Choroid plexus epithelial cell (primary cell): Measurements from ENCODE around the gene LCE1F.

Experiments used
- DNase-seq: peaks from one replicate; pipeline ENCODE4 v3.0.0-alpha.2; 2010; ENCODE audit warnings: low read depth
- H3K4me3 ChIP-seq: 2 replicates; pipeline ENCODE4 v1.5.1; 2011; ENCODE audit warnings: low read depth, mild to moderate bottlenecking, control low read depth, low read length, moderate library complexity
- TF ChIP-seq, protein P1 (sequence below): conservative IDR thresholded peaks from 2 replicates; pipeline ENCODE4 v1.5.1; 2011; ENCODE audit warnings: low read depth, mild to moderate bottlenecking, control low read depth, inconsistent platforms, low read length, moderate library complexity

Gene LCE1F

GRCh38 chr1:152796421-152796820 lies 21.5 kb downstream of the LCE1F start, which contains the start of gene LCE1D:
Gene LCE1D, plus strand, starts transcription at chr1:152796721. Its CDS starts 1,074 bp downstream, at chr1:152797795.
- TF ChIP-seq, protein P1, sequence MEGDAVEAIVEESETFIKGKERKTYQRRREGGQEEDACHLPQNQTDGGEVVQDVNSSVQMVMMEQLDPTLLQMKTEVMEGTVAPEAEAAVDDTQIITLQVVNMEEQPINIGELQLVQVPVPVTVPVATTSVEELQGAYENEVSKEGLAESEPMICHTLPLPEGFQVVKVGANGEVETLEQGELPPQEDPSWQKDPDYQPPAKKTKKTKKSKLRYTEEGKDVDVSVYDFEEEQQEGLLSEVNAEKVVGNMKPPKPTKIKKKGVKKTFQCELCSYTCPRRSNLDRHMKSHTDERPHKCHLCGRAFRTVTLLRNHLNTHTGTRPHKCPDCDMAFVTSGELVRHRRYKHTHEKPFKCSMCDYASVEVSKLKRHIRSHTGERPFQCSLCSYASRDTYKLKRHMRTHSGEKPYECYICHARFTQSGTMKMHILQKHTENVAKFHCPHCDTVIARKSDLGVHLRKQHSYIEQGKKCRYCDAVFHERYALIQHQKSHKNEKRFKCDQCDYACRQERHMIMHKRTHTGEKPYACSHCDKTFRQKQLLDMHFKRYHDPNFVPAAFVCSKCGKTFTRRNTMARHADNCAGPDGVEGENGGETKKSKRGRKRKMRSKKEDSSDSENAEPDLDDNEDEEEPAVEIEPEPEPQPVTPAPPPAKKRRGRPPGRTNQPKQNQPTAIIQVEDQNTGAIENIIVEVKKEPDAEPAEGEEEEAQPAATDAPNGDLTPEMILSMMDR = no peak
- no peak within 1 kb of the TSS for H3K4me3 ChIP-seq
- no peak for DNase-seq

GRCh38 chr1:152801333-152801732 lies 26.4 kb downstream of the LCE1F start:
- no peak for DNase-seq
- TF ChIP-seq, protein P1 = no peak
- H3K4me3 ChIP-seq = no peak overlapping the region

DNA sequence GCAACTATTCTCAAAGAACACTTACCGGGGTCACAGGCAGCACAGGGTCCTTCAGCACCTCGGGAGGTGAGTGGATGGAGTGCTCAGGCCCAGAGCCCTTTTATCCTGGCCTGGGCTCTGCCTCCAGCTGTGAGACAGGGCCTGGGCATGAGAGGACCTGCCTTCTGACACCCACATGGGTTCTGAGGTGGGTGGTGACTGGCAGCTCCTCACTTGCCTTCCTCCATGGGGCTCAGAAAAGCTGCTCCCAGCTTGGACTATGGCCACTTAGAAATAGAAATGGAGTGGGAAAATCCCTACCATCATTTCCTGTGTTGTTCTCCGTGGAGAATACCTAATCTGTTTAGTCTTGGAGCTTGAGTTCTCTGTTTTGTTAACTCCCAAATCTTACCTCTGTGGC lies 31.6 kb downstream of the LCE1F start, which contains the start of gene LCE1C:
LCE1C (minus strand) TSS at position 76 of the 400 bp plus-strand sequence. CDS start 1,173 bp downstream, outside the sequence.
- DNase-seq = no peak
- H3K4me3 ChIP-seq = no peak within 1 kb of the TSS
- TF ChIP-seq, protein P1 = no peak

DNA sequence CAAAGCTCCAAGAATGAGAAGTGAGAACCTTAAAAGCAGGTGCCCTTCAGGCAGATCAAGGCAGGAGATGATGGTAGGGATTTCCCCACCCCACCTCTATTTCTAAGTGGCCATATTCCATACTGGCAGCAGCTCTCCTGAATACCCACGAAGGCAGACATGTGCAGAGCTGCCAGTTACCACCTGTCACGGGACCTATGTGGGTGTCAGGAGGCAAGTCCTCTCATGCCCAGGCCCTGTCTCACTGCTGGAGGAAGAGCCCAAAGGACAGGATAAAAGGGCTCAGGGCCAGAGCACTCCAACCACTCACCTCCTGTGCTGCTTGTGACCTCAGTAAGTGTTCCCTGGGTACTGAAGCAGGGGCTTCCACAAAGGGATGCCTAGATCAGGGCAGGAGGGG lies 36.1 kb downstream of the LCE1F start:
- TF ChIP-seq, protein P1 = no peak
- DNase-seq = no peak
- H3K4me3 ChIP-seq = no peak overlapping the region

- TF ChIP-seq, protein P1 = no peak
- no peak for DNase-seq
- no peak within 1 kb of the TSS for H3K4me3 ChIP-seq
These were observed 36.7 kb downstream of the LCE1F start, which contains the start of gene LCE1B for GRCh38 chr1:152811671-152812070. Gene LCE1B, plus strand, starts transcription at chr1:152811971. Its CDS starts 476 bp downstream, at chr1:152812447.

GRCh38 chr1:152817309-152817708 lies 42.4 kb downstream of the LCE1F start:
- no peak for DNase-seq
- H3K4me3 ChIP-seq = no peak overlapping the region
- TF ChIP-seq, protein P1 = no peak

- no peak overlapping the region for H3K4me3 ChIP-seq
- TF ChIP-seq, protein P1 = no peak
- DNase-seq = no peak
These were observed 48.4 kb downstream of the LCE1F start for GRCh38 chr1:152823294-152823693.
